GM11168 (cell line): ENCODE results near the gene OR8G5.

Experiments
- in situ Hi-C: fragments of 300-500 bp; cut with MboI; formaldehyde crosslinking; loops from one replicate; pipeline ENCODE4 v1.12.0; 2022; ENCODE audit warnings: low sequenced_read_pairs; ENCODE audit not compliant: unreplicated experiment

The OR8G5 gene

DNA sequence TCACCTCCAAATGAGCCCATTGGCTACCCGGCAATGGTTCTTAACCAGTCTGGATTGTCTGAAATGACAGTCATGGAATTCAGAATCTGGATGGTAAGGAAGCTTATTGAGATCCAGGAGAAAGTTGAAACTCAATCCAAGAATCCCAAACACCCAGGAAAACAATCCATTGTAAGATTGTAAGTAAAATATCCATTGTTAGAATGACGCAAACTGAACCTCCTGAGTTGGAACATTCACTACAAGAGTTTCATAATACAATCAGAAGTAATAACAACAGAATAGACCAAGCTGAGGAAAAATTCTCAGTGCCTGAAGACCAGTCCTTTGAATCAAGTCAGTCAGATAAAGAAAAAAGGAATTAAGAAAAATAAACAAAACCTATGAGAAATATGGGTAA, 22.1 kb downstream of the OR8G5 start:
- in situ Hi-C loops = no loop called here

DNA sequence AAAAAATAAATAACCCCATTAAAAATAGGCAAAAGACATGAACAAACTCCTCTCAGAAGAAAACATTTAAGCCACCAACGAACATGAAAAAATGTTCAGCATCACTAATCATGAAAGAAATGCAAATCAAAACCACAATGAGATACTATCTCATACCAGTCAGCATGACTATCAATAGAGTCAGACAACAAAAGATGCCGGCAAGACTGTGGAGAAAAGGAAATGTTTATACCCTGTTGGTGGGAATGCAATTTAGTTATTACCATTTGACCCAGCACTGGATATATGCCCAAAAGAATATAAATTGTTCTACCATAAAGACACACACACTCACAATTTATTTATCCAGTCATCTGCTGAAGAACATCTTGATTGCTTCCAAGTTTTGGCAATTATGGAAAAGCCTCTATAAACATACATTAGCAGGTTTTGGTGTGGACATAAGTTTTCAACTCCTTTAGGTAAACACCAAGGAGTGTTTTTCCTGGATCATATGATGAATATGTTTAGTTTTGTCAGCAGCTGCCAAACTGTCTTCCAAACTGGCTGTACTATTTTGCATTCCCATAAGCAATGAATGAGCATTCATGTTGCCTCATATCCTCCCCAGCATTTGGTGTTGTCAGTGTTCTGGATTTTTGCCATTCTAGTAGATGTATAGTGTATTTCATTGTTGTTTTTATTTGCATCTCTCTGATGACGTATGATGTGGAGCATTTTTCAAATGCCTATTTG, 29.6 kb downstream of the OR8G5 start:
- in situ Hi-C loops = no loop called here

DNA sequence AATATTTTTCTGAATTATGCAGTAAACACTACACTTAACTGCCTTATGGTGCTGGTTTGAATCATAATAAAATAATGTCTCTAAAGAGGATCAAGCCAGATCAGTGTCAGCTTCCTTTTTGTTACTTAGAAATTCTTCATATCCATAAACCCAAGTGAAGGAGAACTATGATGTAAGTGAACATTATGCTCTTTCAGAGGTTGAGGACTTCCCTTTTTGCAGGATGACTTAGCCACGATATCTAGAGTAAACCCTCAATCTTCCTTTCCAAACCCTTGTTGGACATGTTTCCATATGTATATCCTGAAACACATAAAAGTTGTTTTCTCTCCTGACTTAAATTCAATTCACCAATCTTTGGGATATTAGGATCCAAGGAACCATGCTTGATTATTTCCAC, 38.5 kb downstream of the OR8G5 start:
- in situ Hi-C loops = no loop called here

DNA sequence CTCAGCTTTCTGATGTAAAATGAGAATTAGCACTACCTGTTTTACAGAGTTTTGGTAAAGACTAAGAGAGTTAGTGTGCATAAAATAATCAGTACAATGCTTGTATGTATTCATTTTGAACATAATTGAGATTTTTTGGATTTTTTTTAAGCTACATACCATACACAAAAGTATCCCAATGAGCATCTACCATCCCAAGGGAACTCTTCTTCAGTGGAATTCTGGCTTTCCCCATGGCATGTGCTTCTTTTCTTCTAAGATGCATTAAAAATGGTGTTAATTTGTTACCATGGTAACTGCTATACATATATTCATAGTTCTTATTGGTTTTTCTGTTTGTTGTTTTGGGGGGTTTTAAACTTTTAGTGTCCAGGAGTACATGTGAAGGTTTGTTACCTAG, 39.8 kb downstream of the OR8G5 start:
- in situ Hi-C loops = no loop called here

DNA sequence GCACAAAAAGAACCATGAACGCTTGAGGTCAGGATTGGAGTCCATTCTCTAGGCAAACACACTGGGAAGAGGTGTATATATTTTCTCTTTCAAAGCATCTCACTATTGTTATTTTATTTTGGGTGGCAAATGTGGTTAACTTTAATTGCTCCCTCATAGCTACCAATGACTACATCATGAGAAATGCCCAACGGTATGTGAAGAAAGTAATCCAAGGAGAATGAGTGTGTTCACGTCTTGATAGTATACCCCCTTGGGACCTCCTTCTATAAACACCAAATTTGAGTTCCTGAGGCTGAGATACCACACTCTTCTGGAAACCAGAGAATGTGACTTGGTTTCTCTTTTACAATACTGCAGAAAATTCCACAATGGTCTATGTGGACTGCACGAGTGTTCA, 41.7 kb downstream of the OR8G5 start:
- in situ Hi-C loops = no loop called here

DNA sequence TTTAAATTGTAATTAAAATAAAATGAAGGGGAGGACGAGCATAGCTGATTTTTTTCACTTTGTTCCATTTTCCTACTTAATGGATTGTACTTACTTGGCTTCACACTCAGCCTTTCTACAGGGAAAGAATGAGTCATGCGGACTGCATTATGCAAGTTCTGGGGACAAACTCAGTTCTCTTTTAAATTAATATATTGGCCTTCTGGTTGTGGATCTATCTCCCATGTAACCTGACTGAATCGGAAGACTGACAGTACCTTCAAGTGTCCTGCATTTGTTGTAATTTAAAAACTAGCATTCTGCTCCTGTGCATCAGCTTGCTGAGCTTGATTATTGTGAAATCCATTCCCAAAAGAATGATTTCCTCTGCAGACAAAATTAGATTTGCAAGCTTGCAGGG, 45.4 kb downstream of the OR8G5 start:
- in situ Hi-C loops = no loop called here

DNA sequence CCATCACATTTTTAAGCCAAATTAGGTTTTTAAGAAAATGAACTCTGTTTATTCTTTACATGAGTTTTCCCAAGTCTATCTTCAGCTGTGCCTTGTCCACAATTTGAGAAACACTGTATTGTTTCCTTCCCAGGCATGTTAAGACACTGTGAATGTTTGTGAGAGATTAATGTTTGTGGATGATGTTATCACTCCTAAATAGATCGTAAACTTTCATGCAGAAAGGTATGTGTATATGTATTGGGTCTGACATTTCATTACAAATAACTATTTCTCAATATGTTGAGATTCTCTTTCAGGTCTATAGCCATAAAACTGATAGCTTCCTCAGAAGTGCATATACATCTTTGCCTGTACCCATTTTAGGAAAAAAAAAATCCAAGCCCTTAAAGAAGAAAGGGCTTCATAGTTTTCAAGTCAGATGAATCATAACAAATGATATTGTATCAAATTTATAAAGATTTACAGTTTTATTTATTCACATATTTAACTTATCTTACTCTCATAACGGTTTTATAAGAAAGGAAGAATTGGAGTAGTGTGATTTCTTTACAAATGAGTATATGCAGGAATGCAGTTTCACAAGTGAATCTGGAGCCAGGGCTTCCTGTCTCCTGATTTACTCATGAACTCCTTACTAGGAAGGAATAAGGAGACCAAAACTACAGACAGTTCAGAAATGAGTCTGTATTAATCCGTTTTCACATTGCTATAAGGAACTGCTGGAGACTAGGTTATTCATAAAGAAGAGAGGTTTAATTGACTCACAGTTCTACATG, 46.4 kb downstream of the OR8G5 start:
- in situ Hi-C loops = no loop called here

DNA sequence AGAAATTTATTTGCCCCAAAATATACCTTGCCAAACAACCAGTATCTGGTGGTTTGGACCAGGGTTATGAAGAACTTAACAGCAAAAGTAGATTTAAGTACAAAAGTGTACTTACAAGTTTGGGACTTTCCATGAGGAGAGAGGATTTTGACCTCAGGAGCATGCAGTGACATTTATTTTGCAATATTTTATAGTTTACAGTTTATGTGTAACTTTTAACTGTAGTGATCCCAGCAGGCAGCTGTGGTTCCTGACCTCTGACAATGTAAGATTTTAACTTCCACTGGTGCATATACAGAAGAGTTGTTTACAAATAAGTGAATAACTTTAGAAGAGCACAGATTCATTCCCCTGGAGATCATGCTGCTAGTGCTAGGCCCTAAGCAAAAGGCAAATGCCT, 50.9 kb downstream of the OR8G5 start:
- in situ Hi-C loops = no loop called here

DNA sequence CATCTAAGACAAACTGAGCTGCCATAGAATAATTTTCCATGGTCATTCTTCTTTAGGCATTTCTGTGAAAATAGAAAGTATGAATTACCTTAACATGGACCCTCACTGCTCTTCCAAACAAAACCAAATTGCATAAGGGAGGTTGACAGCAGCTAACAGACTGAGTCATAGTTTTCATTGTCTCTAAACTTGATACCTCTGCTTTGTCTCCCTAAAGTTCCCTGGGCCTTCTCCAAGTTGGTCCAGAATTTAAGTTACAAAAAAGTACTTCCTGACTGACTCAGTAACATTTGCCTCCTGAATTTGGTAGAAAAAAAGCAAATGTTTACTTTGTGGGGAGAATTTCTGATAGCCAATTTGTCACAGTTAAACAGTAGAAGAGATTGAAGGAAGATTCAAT, 54.5 kb downstream of the OR8G5 start:
- in situ Hi-C loops = no loop called here

DNA sequence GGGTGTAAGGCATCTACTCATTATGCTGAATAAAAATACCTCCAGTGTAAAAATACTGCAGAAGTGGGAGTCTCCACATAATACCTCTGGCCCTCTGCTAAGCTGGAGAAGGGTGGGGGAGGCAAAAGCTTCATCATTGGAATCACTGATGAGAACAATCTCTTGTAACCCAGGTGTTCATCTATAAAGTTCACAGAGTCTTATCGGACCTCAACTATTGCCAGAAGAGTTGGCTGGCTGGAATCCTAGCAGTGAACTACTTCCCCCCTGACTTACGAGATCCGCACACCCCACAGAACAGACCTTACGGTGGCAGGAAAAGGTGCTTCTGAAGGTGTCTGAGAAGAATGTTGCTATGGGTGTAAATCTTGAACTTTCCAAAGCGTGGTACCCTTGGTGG, 55.1 kb downstream of the OR8G5 start:
- in situ Hi-C loops = no loop called here

DNA sequence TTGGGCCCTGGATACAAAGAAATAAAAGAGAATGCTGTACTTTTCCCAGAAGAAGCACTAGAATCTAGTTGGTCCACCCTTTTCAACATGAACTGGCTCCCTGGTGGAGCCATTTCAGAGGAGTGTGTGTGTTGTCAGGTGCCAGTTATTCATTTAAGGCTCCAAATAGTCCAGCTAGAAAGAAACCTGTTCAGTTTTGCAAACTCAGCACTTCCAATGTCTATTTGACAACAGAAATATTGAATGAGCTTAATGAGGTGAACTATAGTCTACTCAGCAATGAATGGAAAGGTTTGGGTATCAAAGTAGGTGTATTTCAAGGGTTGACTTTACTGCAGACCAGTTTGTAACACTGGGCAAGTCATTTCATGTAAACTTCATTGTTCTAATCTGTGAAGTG, 55.5 kb downstream of the OR8G5 start:
- in situ Hi-C loops = no loop called here

DNA sequence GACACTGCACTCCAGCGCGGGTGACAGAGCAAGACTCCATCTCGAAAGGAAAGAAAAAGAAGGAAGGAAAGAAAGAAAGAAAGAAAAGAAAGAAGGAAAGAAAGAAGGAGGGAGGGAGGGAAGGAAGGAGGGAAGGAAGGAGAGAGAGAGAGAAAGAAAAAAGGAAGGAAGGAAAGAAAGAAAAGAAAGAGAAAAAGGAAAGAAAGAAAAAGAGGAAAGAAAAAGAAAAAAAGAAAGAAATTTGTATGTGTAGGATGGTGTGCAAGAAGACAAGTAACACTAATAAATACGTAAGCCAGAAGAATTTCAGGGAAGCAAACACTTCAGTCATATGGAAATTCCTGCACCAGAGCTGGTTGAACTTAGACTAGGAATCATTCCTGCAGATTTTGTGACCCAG, 57.0 kb downstream of the OR8G5 start:
- in situ Hi-C loops = no loop called here

DNA sequence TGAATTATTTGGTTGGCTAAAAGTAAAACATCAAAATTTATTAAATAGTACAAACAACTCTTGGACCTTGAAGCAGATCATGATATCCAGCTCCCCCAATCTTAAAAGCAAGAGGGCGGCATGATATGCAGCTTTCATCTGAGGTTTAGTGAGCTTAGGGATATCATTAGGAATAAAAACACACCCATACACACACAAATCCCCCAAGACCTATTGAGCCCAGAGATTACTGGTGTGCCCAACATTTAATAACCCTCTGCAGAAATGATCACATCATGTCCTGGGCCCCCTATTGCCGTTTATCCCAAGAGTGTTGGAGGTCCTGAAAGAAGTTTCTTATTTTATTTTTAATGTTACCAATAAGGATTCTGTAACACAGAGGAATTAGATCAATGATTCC, 57.7 kb downstream of the OR8G5 start, which contains the start of gene OR8D1:
OR8D1 (minus strand) TSS at position 101 of the 400 bp plus-strand sequence. CDS start 3,183 bp downstream, outside the sequence.
- in situ Hi-C loops = no loop called here

DNA sequence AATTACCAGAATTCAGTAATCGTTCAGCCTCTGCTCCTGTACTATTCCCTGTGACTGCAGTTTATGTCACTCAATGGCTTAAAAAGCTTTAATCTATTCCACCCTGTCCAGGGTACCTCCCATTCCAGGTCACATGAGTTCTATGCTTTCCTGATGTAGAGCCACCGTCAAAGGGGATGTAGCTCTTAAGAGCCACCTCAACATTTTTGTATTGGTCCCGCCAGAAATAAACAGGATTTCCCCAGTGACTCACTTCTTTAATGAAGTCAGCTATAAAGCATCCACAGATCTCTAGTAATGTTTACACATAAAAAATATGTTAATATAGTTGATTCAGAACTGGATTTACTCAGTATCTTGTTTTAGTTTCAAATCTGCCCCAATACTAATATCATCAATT, 58.9 kb downstream of the OR8G5 start:
- in situ Hi-C loops = no loop called here
